NCI-H82 (cell line): Measurements from ENCODE around the gene CYSLTR2.
"Not testable (repeated sequence)": the region's sequence is repeated elsewhere in the genome, so short reads cannot be mapped to it uniquely, and the experiment has no call there.

Experiments
- DNase-seq: peaks from one replicate; lab custom pipeline; 2025; lab: John Stamatoyannopoulos, UW

CYSLTR2 gene

GRCh38 chr13:48645845-48646244, 7.9 kb upstream of the CYSLTR2 start:
- peak; percentile 99 for DNase-seq

GRCh38 chr13:48646791-48647190, 6.9 kb upstream of the CYSLTR2 start:
- DNase-seq, result peak; percentile 62

DNA sequence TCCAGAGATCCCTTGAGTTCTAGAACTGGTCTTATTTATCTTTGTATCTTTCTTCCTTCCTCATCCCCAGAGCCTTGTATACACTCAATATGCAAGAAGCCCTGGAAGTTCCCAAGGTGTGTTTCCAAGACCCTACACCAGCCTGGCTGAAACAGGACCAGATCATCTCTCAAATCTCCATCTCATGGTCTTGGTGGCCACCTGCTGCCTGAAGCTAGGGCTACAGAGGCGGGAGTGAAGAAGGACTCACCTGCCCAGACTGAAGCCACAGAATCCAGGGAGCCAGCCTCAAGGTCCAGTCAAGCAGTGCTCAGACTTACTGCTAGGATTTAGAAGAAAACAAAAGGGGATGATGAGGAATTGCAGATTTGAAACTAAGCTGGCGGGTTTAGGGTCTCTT, 6.1 kb upstream of the CYSLTR2 start:
- peak; percentile 59 for DNase-seq

- no peak for DNase-seq
Measured at GRCh38 chr13:48648446-48648845, 5.3 kb upstream of the CYSLTR2 start.

DNA sequence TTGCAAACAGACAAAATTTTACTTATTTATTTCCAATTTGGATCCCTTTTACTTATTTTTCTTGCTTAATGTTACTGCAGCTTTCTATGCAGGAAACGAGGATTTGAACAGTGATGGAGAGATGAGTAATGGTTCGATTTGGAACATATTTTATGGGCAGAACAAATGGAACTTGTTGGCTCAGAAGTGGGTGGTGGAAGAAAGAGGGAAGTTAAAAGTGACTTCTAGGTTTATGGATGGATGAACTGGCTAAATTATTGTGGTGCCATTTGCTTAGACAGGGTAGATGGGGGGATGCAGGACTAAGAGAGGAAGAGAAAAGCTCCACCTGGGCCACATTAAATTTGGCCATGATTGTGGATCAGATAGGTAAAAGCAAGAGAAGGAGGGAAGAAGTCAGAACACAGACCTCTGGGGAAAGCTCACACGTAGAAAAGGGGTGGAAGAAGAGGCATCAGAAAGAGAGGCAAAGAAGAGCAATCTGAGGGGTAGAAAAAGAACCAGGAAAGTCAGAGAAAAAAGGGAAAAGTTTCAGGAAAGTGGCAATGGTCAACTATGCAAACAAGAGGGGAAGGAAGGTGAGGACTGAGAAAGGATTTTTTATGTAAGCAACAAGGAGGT, 768 bp upstream of the CYSLTR2 start:
- no peak for DNase-seq

GRCh38 chr13:48654511-48654910, 782 bp downstream of the CYSLTR2 start:
- DNase-seq, result peak; percentile 84

DNA sequence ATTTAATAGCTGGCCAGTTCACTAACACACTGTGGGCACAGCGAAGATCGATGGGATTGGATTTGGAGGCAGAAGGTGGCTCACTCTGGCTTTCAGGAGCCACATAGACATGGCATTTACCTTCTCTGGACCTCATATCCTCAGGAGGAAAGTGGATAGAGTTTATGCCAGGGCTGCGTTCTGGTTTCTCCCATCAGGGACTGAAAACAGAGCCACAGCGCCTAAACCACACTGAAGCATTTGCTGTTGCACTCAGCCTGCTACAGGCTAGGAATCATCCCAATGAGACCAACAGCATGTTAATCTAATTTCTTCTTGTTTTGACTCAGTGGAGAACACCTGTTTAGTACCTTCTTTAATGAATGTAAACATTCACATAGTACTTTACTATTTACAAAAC, 1.6 kb downstream of the CYSLTR2 start:
- peak; percentile 80 for DNase-seq

- peak; percentile 99 for DNase-seq
Measured at GRCh38 chr13:48656608-48657007, 2.9 kb downstream of the CYSLTR2 start.

DNA sequence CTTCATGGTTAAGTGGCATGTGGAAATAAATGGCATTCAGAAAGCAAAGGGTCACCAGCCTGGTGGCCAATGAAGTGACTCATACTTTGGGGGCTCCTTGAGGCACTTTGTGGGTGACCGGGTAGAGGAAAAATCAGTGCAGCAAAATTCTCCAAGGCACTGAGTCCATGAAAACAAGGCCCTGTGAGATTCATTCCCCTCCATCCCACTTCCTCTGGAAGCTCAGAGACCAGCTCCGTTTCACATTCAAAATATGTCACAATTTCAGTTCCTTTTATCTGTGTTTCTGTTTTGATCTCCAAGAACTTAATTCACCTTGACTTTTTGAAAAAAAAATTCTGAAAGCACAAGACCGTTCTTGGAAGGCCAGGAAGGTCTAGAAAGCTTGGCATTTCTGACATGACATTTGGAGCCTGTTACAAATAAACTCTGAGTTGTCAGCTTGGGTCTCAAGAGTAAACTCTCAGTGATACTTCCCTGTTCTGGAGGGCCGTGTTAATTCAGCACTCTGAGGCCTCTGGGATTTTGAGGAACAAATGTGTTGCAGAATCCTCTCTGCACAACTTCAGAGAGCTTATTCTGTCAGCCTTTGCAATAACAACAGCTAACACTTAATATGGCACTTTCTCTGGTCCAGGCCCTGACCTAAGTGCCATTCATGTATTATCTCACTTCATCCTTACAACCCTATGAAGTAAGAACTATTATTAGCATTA, 6.8 kb downstream of the CYSLTR2 start:
- peak; percentile 19 for DNase-seq

DNA sequence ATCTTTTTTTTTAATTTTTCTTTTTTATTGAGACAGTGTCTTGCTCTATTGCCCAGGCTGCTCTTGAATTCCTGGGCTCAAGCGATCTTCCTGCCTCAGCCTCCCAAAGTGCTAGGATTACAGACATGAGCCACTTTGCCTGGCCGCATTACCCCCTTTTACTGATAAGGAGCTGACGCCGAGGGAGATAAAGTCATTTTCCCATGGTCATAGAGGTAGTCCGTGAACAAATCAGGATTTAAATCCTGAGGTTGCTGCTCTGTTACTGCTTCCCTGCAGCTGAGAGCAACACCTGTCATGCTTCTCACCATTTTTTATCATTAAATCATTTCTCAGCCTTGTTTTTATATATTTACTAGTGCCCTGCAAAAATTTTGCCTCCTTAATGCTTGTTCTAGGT, 7.4 kb downstream of the CYSLTR2 start:
- peak; percentile 67 for DNase-seq

DNA sequence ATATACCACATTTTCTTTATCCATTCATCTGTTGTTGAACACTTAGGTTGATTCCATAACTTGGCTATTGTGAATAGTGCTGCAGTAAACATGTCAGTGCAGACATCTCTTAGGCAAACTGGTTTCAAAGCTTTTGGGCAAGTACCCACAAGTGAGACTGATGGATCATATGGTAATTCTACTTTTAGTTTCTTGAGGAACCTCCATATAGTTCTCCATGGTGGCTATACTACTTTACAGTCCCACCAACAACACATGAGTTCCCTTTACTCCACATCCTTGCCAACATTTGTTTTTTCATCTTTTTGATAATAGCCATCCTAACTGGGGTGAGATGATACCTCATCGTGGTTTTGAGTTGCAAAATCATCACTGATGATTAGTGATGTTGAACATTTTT, 8.5 kb downstream of the CYSLTR2 start:
- no peak for DNase-seq

GRCh38 chr13:48667136-48667535, 13.4 kb downstream of the CYSLTR2 start:
- no peak for DNase-seq

GRCh38 chr13:48671421-48671820, 17.7 kb downstream of the CYSLTR2 start:
- DNase-seq, result not testable (repeated sequence)

DNA sequence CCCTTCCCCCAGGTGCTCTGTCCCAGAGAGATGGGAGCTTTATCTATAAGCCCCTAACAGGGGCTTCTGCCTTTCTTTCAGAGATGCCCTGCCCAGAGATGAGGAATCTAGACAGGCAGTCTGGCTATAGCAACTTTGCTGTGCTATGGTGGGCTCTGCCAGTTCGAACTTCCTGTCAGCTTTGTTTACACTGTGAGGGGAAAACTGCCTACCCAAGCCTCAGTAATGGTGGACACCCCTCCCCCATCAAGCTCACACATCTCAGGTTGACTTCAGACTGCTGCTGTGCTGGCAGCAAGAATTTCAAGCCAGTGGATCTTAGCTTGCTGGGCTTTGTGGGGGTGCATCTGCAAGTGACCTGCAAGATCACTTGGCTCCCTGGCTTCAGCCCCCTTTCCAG, 21.5 kb downstream of the CYSLTR2 start:
- DNase-seq, result no peak

DNA sequence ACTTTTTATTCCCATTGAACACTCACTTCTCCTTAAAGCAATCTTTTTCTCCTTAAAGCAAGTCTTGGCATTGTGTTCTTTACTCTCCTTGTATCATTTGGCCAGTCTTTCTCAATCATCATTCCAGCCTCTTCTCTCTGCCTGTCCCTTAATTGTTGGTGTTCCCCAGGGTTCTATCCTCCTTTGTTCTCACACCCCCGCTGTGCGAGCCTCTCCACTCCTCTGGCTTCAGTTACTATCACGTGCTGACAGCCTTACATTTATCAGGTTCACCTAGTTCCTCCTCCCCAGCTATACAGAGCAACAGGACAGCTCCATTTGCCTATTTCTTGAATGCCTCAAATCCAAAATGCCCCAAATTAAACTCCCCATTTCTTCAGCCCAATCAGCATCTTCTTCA, 24.6 kb downstream of the CYSLTR2 start:
- DNase-seq, result no peak

GRCh38 chr13:48679941-48680680, 26.4 kb downstream of the CYSLTR2 start:
- DNase-seq, result no peak

GRCh38 chr13:48680756-48681392, 27.1 kb downstream of the CYSLTR2 start:
- DNase-seq, result no peak

- DNase-seq, result no peak
Measured at GRCh38 chr13:48681905-48682304, 28.2 kb downstream of the CYSLTR2 start.

GRCh38 chr13:48682436-48682835, 28.7 kb downstream of the CYSLTR2 start:
- no peak for DNase-seq

DNA sequence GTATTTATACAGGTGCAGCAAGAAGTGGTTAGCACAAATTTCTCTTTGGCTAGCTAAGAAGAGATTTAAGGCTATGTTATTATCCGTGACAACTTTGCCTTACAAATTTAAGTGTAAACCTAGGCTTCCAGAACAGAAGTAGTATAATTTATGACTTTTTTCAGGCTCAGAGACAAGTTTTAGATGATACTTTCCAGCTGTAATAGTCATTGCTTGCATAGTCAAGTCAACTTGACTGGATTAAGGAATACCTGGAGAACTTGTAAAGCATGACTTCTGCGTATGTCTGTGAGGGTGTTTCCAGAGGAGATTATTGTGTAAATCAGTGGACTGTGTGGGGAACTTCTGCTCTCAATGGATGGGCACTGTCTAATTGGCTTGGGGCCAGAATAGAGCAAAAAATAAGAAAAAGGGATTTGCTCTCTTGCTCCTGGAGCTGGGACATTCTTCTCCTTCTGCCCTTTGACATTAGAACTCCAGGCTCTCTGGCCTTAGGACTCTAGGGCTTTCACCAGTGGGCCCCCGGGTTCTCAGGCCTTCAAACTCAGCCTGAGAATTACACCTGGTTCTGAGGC, 33.0 kb downstream of the CYSLTR2 start:
- no peak for DNase-seq

DNA sequence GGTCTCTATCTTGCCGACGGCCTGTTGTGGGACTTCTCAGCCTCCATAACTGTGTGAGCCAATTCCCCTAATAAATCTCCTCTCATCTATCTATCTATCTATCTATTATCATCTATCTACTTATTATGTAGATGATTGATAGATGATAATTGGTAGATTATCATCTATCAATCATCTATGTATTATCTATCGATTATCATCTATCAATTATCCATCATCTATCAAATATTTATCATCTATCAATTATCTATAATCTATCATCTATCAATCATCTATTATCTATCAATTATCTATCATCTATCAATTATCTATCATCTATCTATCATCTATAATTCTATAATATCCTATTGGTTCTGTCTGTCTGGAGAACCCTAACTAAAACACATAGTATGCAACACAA, 33.5 kb downstream of the CYSLTR2 start:
- no peak for DNase-seq

DNA sequence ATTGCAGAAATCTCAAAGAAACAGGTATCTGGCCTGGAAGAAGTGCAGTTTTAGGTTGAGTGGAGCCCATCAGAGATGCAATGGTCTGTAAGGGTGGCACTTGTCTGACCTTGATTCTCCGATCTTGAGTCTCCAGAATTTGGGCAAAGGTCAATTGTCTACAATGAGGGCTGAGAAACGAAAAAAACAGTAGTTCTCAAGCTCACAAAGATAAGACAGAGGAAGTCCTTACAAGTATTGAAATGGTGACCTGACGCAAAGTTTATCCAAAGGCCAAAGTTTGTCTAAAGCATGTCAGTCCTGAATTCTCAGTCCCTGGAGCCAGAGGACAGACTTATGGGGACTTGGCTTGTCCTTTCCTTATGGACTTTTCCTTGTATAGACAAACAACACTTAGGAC, 40.3 kb downstream of the CYSLTR2 start:
- DNase-seq, result no peak
